Large intestine (tissue), 3 donors: ENCODE data around the gene HECW1. TPM values are rescaled to one million over a fixed set of nuclear protein-coding genes. Genes with fewer than 3 reads are reported as not detected.
"Not testable (repeated sequence)": the region's sequence is repeated elsewhere in the genome, so short reads cannot be mapped to it uniquely, and the experiment has no call there.

Source experiments
- DNase-seq, 2 donors: peaks; one replicate each; pipeline versions ENCODE4 v3.0.0 to v3.0.0-alpha.2; 2013
- H3K27ac ChIP-seq: one replicate; pipeline ENCODE4 v1.5.1; 2013; ENCODE audit warnings: low read length
- H3K27me3 ChIP-seq: 2 replicates; pipeline ENCODE4 v1.6.1; 2013; ENCODE audit warnings: low read length; ENCODE audit not compliant: control insufficient read depth, insufficient read depth
- H3K36me3 ChIP-seq: 2 replicates; pipeline ENCODE4 v1.6.1; 2013; ENCODE audit warnings: low read length; ENCODE audit not compliant: control insufficient read depth, insufficient read depth
- H3K4me1 ChIP-seq: one replicate; pipeline ENCODE4 v1.6.1; 2013; ENCODE audit warnings: low read length; ENCODE audit not compliant: control insufficient read depth, insufficient read depth
- H3K4me3 ChIP-seq: one replicate; pipeline ENCODE4 v1.5.1; 2013; ENCODE audit warnings: low read length
- H3K9me3 ChIP-seq: one replicate; pipeline ENCODE4 v1.6.1; 2013; ENCODE audit warnings: mild to moderate bottlenecking, low read depth, low read length, moderate library complexity; ENCODE audit not compliant: control insufficient read depth
- WGBS: methylation state at CpG from one replicate; pipeline ENCODE4 v1.1.5; 2013; ENCODE audit warnings: low lambda C conversion rate; ENCODE audit not compliant: insufficient coverage; 5-methylcytosine and 5-hydroxymethylcytosine counted together
- polyA plus RNA-seq: library from polyadenylated mRNA; unstranded; fragments of 120-200 nt; gene quantifications from one replicate; pipeline ENCODE4 v1.2.1, GENCODE V29; 2013

HECW1 gene
- polyA plus RNA-seq, 1 donor: 0.36 TPM

DNA sequence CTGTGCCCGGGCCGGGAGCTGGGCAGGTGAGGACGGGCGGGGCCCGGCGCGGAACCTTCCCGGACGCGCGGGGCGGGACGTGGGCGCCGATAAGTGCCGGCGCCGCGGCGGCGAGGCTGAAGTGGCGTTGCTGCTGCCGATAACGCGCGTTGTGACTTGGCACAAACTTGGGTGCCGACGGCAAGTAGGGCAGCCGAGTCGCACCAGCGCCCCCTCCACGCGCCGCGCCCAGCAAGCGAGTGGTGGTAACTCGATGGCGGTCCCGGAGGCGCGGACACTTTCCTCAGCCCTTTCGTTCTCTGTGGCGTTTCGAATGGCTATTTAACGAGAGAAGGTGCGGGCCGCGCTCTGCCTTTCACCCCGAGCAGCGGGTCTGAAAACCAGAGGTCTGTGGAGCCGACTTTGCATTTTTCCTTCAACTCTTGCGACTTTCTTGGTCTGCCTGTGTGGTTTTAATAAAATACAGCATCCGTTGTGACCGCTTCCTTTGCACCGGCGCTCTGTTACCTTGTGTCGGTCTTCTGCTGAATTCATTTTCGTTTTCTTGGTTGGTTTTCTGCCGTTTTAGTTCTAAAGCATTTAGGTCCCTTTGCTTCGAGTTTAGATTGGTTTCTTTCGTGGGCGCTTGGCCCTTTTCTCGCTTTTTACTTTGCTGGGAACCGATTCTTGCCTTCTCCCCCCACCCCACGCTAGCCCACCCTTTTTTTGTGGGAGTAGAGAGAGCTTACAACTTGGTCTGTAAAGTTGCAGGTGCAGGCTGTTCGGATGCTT is 471.2 kb downstream of the HECW1 start:
- Histone ChIP-seq H3K4me3 (peak overlapping the region; percentile 78), H3K9me3 (no peaks in the 10 kb centered on the region), H3K27ac (peak overlapping the region; percentile 78), H3K4me1 (peaks cover 6% of the 10 kb centered on the region), H3K27me3 (no peaks in the 10 kb centered on the region), H3K36me3 (no peaks in the 10 kb centered on the region)
- DNase-seq: peak; percentile 35 to 71
- WGBS: no CpG with 5 or more reads among the region's 66 CpGs

DNA sequence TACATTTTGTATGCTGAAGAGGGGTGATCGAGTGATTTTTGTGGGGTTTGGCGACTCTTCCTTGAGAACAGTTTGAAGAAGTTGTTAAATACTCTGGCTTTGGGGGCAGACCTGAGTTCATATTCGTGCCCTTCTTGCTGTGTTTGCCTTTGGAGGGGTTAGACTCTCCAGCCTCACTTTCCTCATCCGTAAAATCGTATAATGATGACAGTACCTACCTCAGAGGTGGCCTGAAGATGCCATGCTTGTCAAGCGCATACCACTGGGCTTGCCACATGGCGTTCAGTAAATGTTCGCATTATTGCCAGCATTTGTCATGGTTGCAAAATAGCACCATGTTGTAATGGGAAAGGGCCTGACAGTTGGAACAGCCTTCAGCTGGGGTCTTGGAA is 471.7 kb downstream of the HECW1 start:
- peak in 1 of 2 donors; percentile 26 for DNase-seq
- peaks cover 6% of the 10 kb centered on the region for H3K4me1 ChIP-seq
- no peaks in the 10 kb centered on the region for H3K9me3 ChIP-seq
- H3K4me3 ChIP-seq: peak overlapping the region; percentile 78
- no CpG with 5 or more reads among the region's 8 CpGs for WGBS
- H3K27ac ChIP-seq: peak overlapping the region; percentile 78
- H3K36me3 ChIP-seq: no peaks in the 10 kb centered on the region
- no peaks in the 10 kb centered on the region for H3K27me3 ChIP-seq

DNA sequence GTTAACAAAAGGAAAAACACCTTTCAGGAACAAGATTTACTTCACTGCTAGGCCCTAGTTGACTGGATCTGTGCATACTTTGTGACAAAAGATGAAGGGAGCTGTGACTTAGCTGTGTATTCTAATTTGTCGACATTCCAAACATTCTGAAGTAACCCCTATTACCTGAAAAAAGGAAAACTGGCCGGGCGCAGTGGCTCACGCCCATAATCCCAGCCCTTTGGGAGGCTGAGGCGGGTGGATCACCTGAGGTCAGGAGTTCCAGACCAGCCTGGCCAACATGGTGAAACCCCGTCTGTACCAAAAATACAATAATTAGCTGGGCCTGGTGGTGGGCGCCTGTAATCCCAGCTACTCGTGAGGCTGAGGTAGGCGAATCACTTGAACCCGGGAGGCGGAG is 472.3 kb downstream of the HECW1 start:
- not testable (repeated sequence) for H3K27me3 ChIP-seq, DNase-seq, H3K36me3 ChIP-seq, H3K27ac ChIP-seq, H3K4me1 ChIP-seq, H3K9me3 ChIP-seq
- no CpG with 5 or more reads among the region's 11 CpGs for WGBS
- H3K4me3 ChIP-seq: peak overlapping the region; percentile 78

DNA sequence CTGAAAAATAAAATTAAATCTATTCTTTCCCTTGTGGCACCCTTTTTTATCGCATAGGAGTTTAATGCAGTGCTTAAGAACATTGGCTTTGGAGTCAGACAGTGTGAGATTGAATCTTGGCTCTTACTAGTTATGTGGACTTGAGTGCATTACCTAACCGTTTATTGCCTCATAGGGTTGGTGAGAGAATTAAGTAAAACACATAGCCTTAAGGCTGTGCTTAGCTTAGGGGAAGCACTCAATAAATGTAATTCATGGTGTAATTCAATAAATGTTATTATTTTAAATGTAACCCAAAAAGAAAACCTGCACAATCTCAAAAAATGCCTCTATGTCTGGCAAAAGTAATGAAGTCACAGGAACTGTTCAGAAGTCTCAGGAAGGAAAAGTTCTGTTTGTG is 473.1 kb downstream of the HECW1 start:
- Histone ChIP-seq H3K4me1 (peaks cover 6% of the 10 kb centered on the region), H3K27me3 (no peaks in the 10 kb centered on the region), H3K9me3 (no peaks in the 10 kb centered on the region), H3K4me3 (no peak overlapping the region), H3K36me3 (no peaks in the 10 kb centered on the region), H3K27ac (no peak overlapping the region)
- no CpG with 5 or more reads among the region's 2 CpGs for WGBS
- DNase-seq: peak in 1 of 2 donors; percentile 52

DNA sequence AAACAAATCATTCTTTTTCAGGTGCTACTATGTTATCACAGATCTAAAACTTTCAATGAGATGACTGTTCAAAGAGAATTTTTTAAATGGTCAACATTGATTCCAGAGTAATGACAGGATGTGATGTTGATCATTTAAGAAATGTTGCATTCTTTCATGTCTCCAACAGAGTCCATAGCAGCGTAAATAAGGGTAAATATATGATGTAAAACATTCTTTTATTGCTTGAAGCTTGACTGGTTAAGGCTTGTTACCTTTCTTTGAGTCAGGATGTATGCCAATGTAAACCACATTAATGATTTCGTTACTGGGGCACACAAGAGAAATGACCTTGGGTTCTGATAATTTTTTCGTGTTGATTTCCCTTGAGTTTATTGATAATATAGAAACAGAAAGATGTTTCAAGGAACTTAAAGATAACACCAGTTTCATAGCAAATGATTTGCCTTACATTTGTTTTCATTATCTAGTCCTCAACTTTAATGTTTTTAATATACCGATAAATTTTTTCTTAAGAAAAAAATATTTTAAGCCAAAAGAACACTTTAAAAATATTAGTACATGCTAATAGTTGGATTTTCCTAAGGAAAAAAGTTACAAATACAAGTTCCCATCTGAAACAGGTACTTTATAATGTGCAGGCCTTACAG is 473.9 kb downstream of the HECW1 start:
- Histone ChIP-seq H3K27me3 (no peaks in the 10 kb centered on the region), H3K4me3 (no peak overlapping the region), H3K4me1 (peaks cover 6% of the 10 kb centered on the region), H3K9me3 (no peaks in the 10 kb centered on the region), H3K27ac (no peak overlapping the region), H3K36me3 (no peaks in the 10 kb centered on the region)
- WGBS: 50% methylated on average over 2 of the region's 4 CpGs
- DNase-seq: no peak

DNA sequence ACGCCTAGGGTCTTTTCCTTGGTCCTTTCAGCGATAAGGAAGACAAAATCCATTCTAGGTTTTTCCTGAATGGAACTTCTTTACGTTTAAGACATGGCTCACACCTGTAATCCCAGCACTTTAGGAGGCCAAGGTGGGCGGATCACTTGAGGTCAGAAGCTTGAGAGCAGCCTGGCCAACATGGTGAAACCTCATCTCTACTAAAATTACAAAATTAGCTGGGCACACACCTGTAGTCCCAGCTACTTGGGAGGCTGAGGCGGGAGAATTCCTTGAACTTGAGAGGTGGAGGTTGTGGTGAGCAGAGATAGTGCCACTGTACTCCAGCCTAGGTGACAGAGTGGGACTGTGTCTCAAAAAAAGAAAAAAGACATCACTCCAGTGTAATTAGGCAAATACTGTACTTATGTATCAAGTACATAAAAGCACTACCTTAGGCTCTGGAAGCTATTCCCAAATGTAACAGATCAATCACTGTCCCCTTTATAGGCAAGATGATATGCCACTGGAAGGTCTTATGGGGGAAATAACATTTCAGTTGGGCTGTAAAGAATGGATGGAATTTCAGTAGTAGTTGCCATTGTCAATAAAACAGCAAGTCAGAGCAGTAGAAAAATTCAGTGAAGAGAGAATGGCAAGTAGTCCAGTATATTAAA is 476.2 kb downstream of the HECW1 start:
- Histone ChIP-seq H3K36me3 (no peaks in the 10 kb centered on the region), H3K4me1 (no peaks in the 10 kb centered on the region), H3K27me3 (no peaks in the 10 kb centered on the region), H3K9me3 (no peaks in the 10 kb centered on the region), H3K4me3 (no peak overlapping the region), H3K27ac (no peak overlapping the region)
- no CpG with 5 or more reads among the region's 5 CpGs for WGBS
- no peak for DNase-seq

DNA sequence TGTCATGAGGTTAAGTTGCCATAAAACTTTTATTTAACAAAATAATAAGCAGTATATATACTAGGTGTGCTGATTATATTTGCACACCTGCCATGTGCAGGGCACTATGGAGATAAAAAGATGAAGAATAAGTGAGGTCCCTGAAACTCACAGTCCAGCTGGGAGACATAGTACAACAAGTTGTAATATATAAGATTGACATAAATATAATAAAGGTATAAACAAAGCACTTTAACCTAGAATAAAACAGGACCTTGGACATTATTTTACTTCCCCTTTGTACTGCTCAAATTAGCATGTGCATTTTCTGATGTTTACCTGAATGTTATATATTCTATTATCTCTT is 476.7 kb downstream of the HECW1 start:
- Histone ChIP-seq H3K27ac (no peak overlapping the region), H3K4me1 (no peaks in the 10 kb centered on the region), H3K4me3 (no peak overlapping the region), H3K9me3 (no peaks in the 10 kb centered on the region), H3K27me3 (no peaks in the 10 kb centered on the region), H3K36me3 (no peaks in the 10 kb centered on the region)
- no peak for DNase-seq

DNA sequence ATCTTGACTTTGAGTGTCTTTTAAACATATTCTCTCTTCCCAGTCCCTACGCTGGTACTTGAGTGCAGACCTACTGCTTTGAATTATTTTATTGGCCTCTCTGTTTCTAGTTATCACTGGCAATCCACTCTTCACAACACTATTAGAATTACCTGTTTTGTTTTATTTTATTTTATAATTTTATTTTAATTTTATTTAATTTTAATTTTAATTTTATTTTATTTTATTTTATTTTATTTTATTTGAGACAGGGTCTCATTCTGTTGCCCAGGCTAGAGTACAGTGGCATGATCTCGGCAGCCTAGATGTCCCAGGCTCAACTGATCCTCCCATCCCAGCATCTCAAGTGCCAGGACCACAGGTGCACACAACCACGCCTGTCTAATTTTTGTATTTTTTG is 477.3 kb downstream of the HECW1 start:
- H3K4me1 ChIP-seq: no peaks in the 10 kb centered on the region
- no peaks in the 10 kb centered on the region for H3K9me3 ChIP-seq
- 85% methylated on average over 1 of the region's 3 CpGs for WGBS
- no peak overlapping the region for H3K27ac ChIP-seq
- H3K36me3 ChIP-seq: no peaks in the 10 kb centered on the region
- no peak overlapping the region for H3K4me3 ChIP-seq
- DNase-seq: no peak
- H3K27me3 ChIP-seq: no peaks in the 10 kb centered on the region

DNA sequence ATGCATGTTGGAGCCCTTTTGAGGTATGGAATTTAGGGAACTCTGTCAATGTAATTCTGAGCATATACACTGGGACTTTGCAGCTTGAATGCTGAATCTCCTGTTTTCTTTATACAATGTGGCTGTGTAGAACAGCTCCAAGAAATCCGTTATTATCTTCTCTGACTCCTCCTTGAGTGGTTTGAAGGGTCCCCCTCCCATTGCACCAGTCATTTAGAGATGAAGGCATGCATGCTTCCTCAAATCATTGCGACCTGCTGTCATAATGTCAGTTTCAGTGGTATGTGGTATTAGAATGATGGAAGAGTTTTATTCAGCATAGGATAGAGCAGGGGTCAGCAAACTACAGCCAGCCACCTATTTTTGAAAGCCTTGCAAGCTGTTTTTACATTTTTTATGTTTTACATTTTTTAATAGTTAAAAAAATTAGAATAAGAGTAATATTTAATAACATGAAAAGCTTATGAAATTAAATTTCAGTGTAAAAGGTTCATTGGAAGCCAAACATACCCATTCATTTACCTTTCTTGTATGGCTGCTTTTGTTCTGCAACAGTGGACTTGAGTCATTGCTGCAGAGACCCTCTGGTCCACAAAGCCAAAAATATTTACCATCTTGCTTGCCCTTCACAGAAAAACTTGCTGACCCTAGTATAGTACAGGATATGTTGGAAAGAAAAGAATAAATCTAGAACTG is 478.6 kb downstream of the HECW1 start:
- Histone ChIP-seq H3K27me3 (no peaks in the 10 kb centered on the region), H3K4me3 (no peak overlapping the region), H3K9me3 (no peaks in the 10 kb centered on the region), H3K36me3 (no peaks in the 10 kb centered on the region), H3K4me1 (no peaks in the 10 kb centered on the region), H3K27ac (no peak overlapping the region)
- WGBS: no CpG with 5 or more reads among the region's 2 CpGs
- DNase-seq: no peak

DNA sequence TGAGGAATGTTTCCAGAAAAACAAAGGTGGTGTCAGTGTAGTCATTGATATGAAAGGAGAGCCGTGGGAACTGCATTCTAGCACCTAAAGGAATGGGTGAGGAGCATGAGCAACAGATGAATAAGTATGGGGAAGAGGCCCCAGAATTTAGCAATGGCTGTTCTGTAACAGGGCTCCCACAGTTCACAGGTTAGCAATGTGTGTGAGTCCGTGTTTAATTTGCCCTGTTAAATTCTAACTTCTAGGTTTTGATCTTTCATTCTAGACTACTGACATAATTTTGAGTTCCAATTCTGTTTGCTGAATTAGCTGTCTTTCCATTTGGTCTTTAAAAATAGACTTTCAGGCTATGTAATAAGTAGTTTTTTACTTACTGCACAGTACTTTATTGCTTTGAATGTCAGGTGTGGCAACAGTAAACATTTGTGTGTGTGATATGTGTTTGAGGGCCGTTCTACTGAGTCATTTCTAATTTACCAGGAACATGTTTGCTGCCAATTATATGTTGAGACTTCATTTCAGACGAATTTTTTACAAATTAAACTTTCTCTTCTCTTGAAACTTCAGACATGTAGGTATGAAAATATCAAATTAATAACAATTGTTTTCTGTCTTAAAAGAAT is 479.2 kb downstream of the HECW1 start:
- no peak overlapping the region for H3K4me3 ChIP-seq
- 67% methylated on average over 2 of the region's 4 CpGs for WGBS
- no peaks in the 10 kb centered on the region for H3K36me3 ChIP-seq
- H3K4me1 ChIP-seq: no peaks in the 10 kb centered on the region
- H3K9me3 ChIP-seq: no peaks in the 10 kb centered on the region
- DNase-seq: peak in 1 of 2 donors; percentile 20
- H3K27me3 ChIP-seq: no peaks in the 10 kb centered on the region
- H3K27ac ChIP-seq: no peak overlapping the region
